Measurements from ENCODE around the gene SMIM3.
A peak's percentile ranks its signal among the peaks of the same experiment; 100 is the strongest.
"Not testable (repeated sequence)": the region's sequence is repeated elsewhere in the genome, so short reads cannot be mapped to it uniquely, and the experiment has no call there.

Gene SMIM3

GRCh38 chr5:150765799-150766169, 12.8 kb upstream of the SMIM3 start:
- DNase-seq: no peak

GRCh38 chr5:150766251-150766650, 12.3 kb upstream of the SMIM3 start:
- DNase-seq: no peak

GRCh38 chr5:150771034-150771795, 7.3 kb upstream of the SMIM3 start:
- DNase-seq: no peak

- DNase-seq: peak; percentile 81
These were observed 4.4 kb upstream of the SMIM3 start for GRCh38 chr5:150774145-150774544.

- DNase-seq: peak; percentile 32
These were observed 872 bp upstream of the SMIM3 start for GRCh38 chr5:150777685-150778084.

GRCh38 chr5:150778088-150778516, 455 bp upstream of the SMIM3 start:
- DNase-seq: peak; percentile 13

- peak; percentile 47 for DNase-seq
These were observed 1.0 kb downstream of the SMIM3 start for GRCh38 chr5:150779397-150780186.

GRCh38 chr5:150780187-150780692, 1.7 kb downstream of the SMIM3 start:
- DNase-seq: peak; percentile 68

GRCh38 chr5:150780816-150781221, 2.3 kb downstream of the SMIM3 start:
- DNase-seq: peak; percentile 81

- DNase-seq: peak; percentile 95
These were observed 3.4 kb downstream of the SMIM3 start for GRCh38 chr5:150781706-150782614.

- DNase-seq: no peak
These were observed 4.3 kb downstream of the SMIM3 start for GRCh38 chr5:150782850-150783249.

GRCh38 chr5:150783422-150783928, 4.9 kb downstream of the SMIM3 start:
- peak; percentile 90 for DNase-seq

GRCh38 chr5:150785950-150786349, 7.4 kb downstream of the SMIM3 start:
- DNase-seq: no peak

- no peak for DNase-seq
These were observed 8.3 kb downstream of the SMIM3 start for GRCh38 chr5:150786876-150787275.

GRCh38 chr5:150787656-150788055, 9.1 kb downstream of the SMIM3 start:
- DNase-seq: no peak

GRCh38 chr5:150788977-150789376, 10.4 kb downstream of the SMIM3 start:
- no peak for DNase-seq

- DNase-seq: no peak
These were observed 10.9 kb downstream of the SMIM3 start for GRCh38 chr5:150789450-150789849.

GRCh38 chr5:150789943-150790611, 11.5 kb downstream of the SMIM3 start:
- peak; percentile 99 for DNase-seq

- DNase-seq: no peak
These were observed 13.0 kb downstream of the SMIM3 start for GRCh38 chr5:150791536-150791935.

GRCh38 chr5:150793423-150793888, 14.9 kb downstream of the SMIM3 start:
- not testable (repeated sequence) for DNase-seq

GRCh38 chr5:150794927-150795326, 16.4 kb downstream of the SMIM3 start:
- no peak for DNase-seq

- no peak for DNase-seq
These were observed 18.8 kb downstream of the SMIM3 start for GRCh38 chr5:150797384-150797783.
